GM10266 (cell line): ENCODE data around the gene RGS12.

Source experiments
- DNase-seq: peaks from one replicate; pipeline ENCODE4 v3.0.0; 2012; ENCODE audit errors: extremely low spot score
- CTCF ChIP-seq: IDR thresholded peaks from 2 replicates; pipeline ENCODE4 v1.5.1; 2012; ENCODE audit warnings: mild to moderate bottlenecking, low read depth; ENCODE audit not compliant: control insufficient read depth, insufficient read depth; ENCODE audit errors: missing control alignments

RGS12 gene

GRCh38 chr4:3332498-3332897 is 39.7 kb downstream of the RGS12 start:
- TF ChIP-seq CTCF, result no peak
- no peak for DNase-seq

GRCh38 chr4:3334316-3334715 is 41.5 kb downstream of the RGS12 start:
- no peak for DNase-seq
- no peak for TF ChIP-seq CTCF

GRCh38 chr4:3335385-3335784 is 42.6 kb downstream of the RGS12 start:
- no peak for DNase-seq
- TF ChIP-seq CTCF, result no peak

GRCh38 chr4:3335982-3336381 is 43.2 kb downstream of the RGS12 start:
- no peak for DNase-seq
- no peak for TF ChIP-seq CTCF

GRCh38 chr4:3336382-3337356 is 43.8 kb downstream of the RGS12 start:
- no peak for TF ChIP-seq CTCF
- DNase-seq, result no peak

- no peak for TF ChIP-seq CTCF
- DNase-seq, result no peak
Observed at GRCh38 chr4:3337357-3337732, 44.5 kb downstream of the RGS12 start.

GRCh38 chr4:3337811-3338210 is 45.0 kb downstream of the RGS12 start:
- DNase-seq, result no peak
- TF ChIP-seq CTCF, result no peak
